ENCODE results near the gene CYB5R2.

The CYB5R2 gene

DNA sequence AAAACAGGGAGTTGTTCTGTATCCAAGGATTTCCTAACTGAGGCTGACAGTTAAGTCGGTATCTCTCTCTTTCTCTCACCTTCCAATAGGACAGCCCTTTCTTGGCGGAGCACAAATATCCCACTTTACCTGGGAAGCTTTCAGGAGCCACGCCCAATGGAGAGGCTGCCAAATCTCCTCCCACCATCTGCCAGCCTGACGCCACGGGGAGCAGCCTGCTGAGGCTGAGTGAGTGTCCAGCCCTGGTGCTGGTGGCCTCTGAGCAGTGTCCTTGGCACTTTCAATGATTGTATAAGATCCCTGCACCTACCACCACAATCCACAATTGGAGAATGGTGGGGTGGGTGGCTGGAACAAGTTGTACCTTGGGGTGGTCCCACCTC is 33.7 kb downstream of the CYB5R2 start:
- no peak for TF ChIP-seq CTCF (IDR thresholded peaks at IDR 0.05; ENCODE audit: unreplicated experiment in 3 of 3)
- no peak overlapping the region for H3K27ac Mint-ChIP-seq
- peaks cover 62% of the 10 kb centered on the region for H3K36me3 Mint-ChIP-seq (ENCODE audit: low read depth)
- H3K9me3 Mint-ChIP-seq = no peaks in the 10 kb centered on the region
- H3K4me1 Mint-ChIP-seq = peaks cover 7% of the 10 kb centered on the region
- H3K4me3 Mint-ChIP-seq = no peak overlapping the region
- H3K27me3 Mint-ChIP-seq (ENCODE audit: low read depth) = no peaks in the 10 kb centered on the region

DNA sequence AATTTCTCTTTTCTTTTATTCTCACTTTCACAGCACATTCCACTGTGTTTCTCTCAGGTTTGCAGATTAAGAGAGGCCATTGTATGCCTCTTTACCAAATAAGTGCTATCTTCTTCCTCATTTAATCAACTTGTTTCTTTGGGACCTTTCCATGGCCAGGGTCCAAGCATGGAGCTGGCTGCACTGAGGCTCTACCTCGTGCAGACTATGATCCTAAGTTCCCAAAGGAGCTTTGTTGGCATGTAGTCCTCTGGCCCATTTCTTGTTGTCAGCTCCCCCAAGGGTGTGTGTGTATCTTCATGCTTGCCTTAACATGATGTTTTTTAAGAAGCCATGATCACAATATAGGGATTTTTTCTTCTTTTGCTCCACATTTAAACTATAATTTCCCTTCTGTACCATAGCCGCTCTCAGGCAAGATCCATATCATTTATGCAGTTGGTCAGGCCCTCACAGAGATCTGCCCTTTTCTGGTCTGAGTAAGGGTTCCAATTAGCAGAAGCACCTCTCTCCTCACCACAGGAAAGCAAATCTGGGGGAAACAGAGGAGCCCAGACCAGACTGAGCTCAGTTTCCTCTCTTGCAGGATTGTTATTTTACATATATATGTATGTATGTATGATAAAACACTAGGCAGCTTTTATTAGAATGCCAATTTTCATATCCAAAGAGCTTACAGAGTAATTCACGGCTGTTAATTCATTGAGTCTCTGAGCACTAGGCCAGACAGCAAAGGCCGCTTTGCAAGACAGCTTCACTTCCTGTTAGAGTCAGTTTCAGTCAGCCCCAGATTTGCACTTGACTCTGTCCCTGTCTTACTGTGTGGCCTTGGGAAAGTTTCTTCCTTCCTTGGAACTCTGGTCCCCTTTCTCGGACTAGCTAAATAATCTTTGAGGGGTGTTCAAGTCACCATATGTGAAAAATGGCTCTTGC is 34.3 kb downstream of the CYB5R2 start:
- no peak for TF ChIP-seq CTCF (IDR thresholded peaks at IDR 0.05; ENCODE audit: unreplicated experiment in 3 of 3)
- H3K9me3 Mint-ChIP-seq = no peaks in the 10 kb centered on the region
- H3K27ac Mint-ChIP-seq = no peak overlapping the region
- H3K27me3 Mint-ChIP-seq (ENCODE audit: low read depth) = no peaks in the 10 kb centered on the region
- H3K4me1 Mint-ChIP-seq = peaks cover 7% of the 10 kb centered on the region
- peaks cover 64% of the 10 kb centered on the region for H3K36me3 Mint-ChIP-seq (ENCODE audit: low read depth)
- H3K4me3 Mint-ChIP-seq = no peak overlapping the region

DNA sequence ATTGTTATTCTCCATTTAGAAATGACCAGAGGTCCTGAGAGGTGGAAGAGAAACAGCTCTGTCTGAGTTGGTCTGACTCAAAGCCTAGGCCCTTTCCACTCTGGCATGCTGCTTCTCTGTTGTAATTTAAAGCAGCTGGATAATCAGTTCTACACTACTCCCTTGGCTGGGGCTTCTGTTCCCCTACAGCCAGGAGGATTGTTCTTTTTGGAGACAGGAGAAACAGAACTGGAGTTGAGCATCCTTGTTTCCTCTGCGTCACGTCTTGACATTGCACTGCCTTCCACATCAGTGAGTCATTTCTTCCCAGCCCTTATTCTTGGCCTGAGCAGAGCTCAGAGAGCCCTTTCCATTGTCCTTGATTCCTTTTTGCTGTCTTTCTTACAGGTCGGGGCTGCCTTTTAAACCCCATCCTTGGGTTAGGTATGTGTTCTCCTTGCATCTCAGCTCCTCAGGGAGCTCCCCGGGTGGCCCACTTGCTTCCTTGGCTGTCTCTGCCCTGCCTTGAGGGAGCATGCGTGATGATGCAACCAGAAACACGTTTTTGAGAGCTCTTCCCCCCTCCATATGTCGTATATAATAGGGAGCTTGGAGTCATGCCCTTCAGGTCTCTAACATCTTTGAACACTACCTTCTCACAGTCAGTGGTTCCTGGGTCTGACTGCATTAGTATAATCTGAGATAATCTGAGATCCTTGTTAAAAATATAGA is 35.7 kb downstream of the CYB5R2 start:
- Mint-ChIP-seq H3K27ac (no peak overlapping the region), H3K4me3 (no peak overlapping the region), H3K27me3 (ENCODE audit: low read depth) (no peaks in the 10 kb centered on the region), H3K9me3 (no peaks in the 10 kb centered on the region), H3K4me1 (peaks cover 7% of the 10 kb centered on the region), H3K36me3 (ENCODE audit: low read depth) (peaks cover 63% of the 10 kb centered on the region)
- TF ChIP-seq CTCF (IDR thresholded peaks at IDR 0.05; ENCODE audit: unreplicated experiment in 3 of 3) = no peak

DNA sequence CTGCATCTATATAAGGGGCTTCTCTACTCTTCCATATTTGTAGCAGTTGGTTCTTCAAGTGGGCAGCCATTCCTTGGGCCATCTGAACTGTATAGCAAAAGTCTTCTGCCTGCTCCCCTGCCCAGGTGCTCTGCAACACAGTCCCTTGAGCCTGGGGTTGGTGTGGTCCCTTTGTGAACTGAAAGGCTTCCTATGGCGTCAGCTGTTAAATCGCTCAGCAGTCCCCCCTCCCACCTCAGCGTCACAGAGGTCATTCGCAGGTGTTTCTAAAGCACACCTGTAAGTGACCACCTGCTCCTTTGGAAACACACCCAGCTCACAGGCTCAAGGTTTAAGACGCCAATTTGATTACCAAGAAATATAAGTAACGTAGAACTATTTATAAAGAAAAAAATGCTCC is 37.0 kb downstream of the CYB5R2 start:
- peaks cover 65% of the 10 kb centered on the region for H3K36me3 Mint-ChIP-seq (ENCODE audit: low read depth)
- no peak overlapping the region for H3K4me3 Mint-ChIP-seq
- no peak overlapping the region for H3K27ac Mint-ChIP-seq
- TF ChIP-seq CTCF (IDR thresholded peaks at IDR 0.05; ENCODE audit: unreplicated experiment in 3 of 3) = no peak
- no peaks in the 10 kb centered on the region for H3K27me3 Mint-ChIP-seq (ENCODE audit: low read depth)
- H3K4me1 Mint-ChIP-seq = peaks cover 12% of the 10 kb centered on the region
- H3K9me3 Mint-ChIP-seq = no peaks in the 10 kb centered on the region

- H3K9me3 Mint-ChIP-seq = no peaks in the 10 kb centered on the region
- no peak overlapping the region for H3K27ac Mint-ChIP-seq
- no peak for TF ChIP-seq CTCF (IDR thresholded peaks at IDR 0.05; ENCODE audit: unreplicated experiment in 3 of 3)
- no peaks in the 10 kb centered on the region for H3K27me3 Mint-ChIP-seq (ENCODE audit: low read depth)
- peaks cover 12% of the 10 kb centered on the region for H3K4me1 Mint-ChIP-seq
- H3K36me3 Mint-ChIP-seq (ENCODE audit: low read depth) = peaks cover 65% of the 10 kb centered on the region
- H3K4me3 Mint-ChIP-seq = no peak overlapping the region
Measured at GRCh38 chr11:7635708-7636107, 37.6 kb downstream of the CYB5R2 start.

All from nephron (organoid).